HG03457 (cell line): ENCODE measurements around the gene MIOS.

Experiments
- ATAC-seq: cut with Tn5 transposase; IDR thresholded peaks from one replicate; pipeline ENCODE4 v1.9.1; 2021; ENCODE audit warnings: moderate number of reproducible peaks; ENCODE audit not compliant: unreplicated experiment

Gene MIOS

GRCh38 chr7:7581531-7582179 is 15.0 kb downstream of the MIOS start:
- no peak for ATAC-seq

DNA sequence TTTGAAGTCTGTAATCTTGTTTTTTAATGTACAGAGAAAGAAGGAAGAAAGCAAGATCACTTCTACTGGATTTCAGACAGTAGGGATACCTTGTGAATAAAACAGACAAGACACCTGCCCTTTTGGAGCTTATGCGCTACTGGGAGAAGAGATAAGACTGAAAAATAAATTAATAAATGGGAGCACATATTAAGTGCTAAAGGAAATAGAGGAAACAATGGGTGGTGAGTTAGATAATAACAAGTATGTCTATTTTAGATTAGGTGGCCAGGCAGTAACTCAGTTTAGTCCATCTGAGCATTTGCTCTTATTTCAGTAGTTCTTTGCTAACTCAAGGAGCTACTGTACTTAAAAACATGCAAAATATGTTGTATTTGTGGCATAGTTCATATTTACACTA is 15.9 kb downstream of the MIOS start:
- ATAC-seq, result no peak

- no peak for ATAC-seq
Measured at GRCh38 chr7:7583731-7584130, 17.0 kb downstream of the MIOS start.

DNA sequence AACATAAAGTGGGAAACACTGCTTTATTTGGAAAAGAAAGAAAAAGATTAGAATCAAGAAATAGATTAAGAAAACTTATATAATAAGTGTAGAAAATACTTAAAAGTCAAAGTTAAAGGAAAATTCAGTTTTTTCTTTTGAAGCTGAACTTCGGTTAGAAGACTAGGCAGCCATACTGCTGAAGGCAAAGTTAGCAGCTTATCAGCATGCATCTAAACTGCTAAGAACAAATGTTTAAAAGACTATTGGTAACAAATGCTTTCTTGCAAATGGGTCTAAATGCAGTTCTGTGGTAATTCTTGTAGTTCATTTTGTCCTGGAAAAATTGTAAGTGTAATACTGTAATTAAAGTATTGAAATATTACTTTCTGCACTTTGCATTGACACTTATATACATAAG is 18.0 kb downstream of the MIOS start:
- no peak for ATAC-seq

DNA sequence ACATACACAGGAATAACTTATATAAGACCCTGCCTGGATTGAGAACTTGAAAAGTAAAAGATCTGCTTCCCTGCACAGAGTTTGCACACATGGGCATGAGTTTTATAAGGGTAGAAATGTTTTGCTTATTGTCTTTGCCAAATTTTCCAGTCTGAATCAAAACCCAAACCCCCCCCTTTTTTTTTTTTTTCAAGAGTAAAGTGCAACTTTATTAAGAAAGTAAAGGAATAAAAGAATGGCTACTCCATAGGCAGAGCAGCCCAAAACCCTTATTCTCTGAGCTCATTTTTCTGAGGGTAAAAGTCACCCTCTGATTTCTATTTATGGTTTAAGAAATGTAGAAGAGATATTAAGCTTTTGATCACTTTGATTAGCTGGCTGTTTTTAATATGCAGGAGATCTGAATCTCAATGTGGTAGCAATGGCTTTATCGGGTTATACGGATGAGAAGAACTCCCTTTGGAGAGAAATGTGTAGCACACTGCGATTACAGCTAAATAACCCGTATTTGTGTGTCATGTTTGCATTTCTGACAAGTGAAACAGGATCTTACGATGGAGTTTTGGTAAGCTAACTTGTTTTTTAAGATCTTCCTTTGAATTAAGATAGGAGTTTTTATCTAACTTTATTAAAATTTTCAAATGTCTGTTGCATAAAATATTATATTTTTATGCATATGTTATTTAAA is 18.7 kb downstream of the MIOS start:
- no peak for ATAC-seq

DNA sequence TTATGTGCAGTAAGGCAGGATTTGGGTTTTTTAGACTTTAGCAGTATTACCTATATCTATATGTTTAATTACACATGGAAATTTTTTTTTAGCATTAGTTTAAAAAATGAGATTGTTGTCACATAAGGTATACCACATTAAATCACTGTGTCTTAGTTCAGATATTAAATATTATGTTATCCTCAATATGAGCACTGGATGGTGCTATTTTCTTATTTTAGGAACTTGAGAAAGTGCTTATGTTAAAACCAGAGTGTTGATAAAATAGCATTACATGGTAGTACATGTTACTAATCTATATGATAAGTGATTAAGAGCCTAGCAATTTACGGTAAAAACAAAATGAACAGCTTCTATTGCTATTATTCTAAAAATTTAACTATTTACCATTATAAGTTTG is 28.8 kb downstream of the MIOS start:
- ATAC-seq, result no peak

- ATAC-seq, result no peak
Measured at GRCh38 chr7:7596176-7596575, 29.5 kb downstream of the MIOS start.

DNA sequence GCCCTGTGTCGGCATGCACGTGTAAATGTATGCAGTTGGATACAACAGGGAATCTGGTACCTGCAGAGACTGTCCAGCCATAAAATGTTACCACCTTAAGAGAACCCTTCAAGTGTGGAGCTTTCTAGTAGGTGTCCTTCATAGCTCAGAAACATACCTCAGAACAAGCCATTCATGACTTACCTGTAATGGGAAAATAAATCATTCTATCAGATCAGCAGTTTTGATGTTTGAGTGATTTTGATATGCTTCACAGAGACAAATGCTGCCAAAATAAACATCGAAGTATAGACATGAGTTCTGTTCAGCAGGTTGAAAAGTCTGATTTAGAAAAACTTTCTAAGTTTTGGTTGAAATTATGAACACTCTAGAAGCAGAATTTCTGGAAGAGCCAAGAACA is 40.3 kb downstream of the MIOS start:
- no peak for ATAC-seq

- ATAC-seq, result no peak
Measured at GRCh38 chr7:7609330-7609729, 42.6 kb downstream of the MIOS start.

GRCh38 chr7:7612519-7612918 is 45.8 kb downstream of the MIOS start:
- no peak for ATAC-seq

- ATAC-seq, result no peak
Measured at GRCh38 chr7:7613210-7613609, 46.5 kb downstream of the MIOS start.

- no peak for ATAC-seq
Measured at GRCh38 chr7:7614018-7614741, 47.5 kb downstream of the MIOS start.

DNA sequence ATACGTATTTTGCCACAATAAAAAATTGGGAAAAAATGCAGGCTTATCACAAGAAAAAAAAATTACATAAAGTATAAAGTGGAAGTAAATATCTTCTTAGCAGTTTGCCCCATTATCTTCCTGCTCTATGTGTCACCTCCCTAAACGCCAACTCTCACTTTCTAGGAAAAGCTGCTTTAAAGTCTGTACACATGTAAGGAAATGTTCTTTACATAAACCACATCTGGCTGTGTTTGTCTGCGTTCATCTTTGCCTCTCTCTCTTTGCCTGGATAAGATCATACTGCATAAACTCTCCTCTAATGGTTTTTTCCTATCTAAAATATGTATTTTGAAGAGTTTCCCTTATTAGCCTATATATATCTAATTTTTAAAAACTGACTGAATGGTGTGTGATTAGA is 50.9 kb downstream of the MIOS start:
- ATAC-seq, result no peak

- ATAC-seq, result no peak
Measured at GRCh38 chr7:7618410-7618809, 51.7 kb downstream of the MIOS start.

DNA sequence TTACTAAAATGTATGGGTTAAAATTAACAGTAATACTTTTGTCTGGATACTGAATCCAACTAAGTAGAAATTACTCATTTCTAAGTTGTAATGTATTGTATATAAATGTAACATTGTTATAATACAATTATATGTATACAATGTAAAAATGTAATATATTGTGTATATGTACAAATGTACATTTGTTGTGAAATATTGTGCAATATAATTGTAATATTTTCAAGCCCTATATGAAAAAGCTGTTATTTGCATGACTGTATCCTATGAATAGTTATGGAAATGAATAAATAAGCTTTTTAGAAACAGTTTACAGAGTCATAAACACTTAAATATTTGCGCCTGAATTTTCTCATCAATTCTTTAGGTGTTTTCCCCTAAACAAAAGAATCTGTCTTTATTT is 53.6 kb downstream of the MIOS start:
- no peak for ATAC-seq

DNA sequence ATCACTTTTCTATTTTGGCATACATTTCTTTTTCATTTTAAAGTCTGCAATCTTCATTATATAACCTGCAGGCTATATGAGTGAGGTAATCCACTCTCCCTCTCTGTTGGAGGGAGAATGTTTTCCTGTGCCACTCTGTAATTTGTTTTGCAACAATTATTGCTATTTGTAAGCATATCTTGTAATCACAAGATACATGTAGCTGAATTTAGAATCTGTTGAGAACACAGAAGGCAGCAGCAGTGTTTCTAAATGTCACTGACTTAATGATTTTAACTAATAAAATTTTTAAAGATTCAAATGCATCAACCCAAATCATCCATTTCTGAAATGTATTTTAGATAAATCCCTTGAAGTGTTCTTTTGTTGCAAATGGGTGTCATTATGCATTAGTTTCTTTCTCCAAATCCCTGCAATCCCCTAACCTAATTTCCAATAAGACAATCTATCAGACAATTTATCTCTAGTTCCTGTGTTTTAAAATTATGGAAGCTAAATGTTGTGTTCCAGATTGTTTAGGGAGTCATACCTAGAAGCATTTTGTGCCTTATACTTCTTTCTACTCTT is 54.0 kb downstream of the MIOS start:
- ATAC-seq, result no peak

DNA sequence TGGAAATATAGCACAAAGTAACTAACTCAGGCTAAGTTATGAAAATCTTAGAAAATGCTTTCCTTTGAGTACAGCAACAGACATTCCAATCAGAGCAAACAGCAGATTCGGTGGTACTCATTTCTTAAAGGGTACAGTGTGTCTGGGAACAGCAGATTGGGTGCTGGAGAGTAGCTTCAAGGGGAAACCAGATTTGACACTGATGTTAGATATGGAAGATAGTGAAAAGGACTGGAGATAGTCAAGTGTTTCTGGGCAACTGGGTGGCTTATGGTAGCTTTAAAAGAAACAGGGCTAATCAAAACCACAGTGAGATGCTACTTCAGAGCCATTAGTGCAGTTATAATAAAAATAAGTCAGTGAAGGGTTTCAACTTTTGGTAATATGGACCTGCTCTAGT is 61.8 kb downstream of the MIOS start:
- ATAC-seq, result no peak

DNA sequence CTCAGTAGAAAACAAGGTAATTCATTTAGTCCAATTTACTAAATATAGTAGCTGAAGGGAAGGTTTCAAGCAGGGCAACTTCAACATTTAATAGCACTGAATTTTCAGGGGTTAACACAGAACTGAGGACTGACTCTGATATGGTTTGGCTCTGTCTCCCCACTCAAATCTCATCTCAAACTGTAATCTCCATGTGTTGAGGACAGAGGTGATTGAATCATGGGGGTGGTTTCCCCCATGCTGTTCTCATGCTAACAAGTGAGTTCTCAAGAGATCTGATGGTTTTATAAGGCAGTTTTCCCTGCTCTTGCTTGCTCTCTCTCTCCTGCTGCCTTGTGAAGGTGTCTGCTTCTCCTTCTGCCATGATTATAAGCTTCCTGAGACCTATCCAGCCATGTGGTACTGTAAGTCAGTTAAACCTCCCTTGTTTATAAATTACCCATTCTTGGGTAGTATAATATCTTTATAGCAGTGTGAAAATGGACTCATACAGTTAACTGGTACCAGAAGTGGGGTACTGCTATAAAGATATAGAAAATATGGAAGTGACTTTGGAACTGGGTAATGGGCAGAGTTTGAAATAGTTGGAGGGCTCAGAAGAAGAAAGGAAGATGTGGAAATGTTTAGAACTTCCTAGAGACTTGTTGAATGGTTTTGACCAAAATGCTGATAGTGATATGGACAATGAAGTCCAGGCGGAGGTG is 64.1 kb downstream of the MIOS start:
- no peak for ATAC-seq

GRCh38 chr7:7639421-7639820 is 72.7 kb downstream of the MIOS start:
- no peak for ATAC-seq

DNA sequence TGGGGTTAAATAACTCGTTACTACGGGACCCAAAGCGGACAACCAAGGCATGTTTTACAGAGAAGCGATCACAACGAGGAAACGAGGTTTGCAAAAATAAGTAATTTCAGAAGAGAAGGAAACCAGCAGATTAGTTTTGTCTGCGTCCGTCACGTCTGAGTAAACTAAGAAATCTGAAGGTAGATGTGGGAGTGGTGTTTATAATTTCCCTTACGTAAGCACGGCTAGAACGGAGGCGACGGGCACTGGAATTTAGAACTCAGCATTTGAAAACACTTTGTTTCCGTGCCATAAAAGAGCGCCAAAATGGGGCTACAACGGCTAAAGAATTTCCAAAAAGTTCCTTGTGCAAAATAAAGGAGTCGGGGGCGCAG is 73.2 kb downstream of the MIOS start:
- no peak for ATAC-seq
